ENCODE measurements around the gene FGD3.

The FGD3 gene

DNA sequence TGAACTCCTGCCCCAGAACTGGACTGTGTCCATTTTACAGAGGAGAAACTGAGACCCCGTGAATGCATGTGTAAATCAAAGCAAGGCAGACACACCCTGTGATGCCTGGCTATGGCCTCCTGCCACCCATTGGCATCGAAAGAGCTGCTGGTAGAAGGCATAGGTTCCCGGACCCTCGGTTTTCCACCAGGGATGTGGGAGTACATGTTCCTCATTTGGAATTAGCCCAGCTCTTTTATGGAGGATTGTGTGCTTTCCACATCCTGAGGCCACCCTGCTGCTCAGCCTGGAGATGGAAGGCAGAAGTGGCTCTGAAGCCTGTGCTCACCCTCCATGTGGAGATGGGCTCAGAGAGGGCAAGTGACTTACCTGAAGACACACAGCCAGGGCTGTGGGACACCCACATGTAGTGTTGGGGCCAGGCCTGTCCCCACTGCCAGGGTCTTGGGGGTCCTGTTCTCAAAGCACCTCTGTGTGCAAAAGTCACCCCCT lies 114.0 kb downstream of the FGD3 start:
- TF ChIP-seq, protein P1, sequence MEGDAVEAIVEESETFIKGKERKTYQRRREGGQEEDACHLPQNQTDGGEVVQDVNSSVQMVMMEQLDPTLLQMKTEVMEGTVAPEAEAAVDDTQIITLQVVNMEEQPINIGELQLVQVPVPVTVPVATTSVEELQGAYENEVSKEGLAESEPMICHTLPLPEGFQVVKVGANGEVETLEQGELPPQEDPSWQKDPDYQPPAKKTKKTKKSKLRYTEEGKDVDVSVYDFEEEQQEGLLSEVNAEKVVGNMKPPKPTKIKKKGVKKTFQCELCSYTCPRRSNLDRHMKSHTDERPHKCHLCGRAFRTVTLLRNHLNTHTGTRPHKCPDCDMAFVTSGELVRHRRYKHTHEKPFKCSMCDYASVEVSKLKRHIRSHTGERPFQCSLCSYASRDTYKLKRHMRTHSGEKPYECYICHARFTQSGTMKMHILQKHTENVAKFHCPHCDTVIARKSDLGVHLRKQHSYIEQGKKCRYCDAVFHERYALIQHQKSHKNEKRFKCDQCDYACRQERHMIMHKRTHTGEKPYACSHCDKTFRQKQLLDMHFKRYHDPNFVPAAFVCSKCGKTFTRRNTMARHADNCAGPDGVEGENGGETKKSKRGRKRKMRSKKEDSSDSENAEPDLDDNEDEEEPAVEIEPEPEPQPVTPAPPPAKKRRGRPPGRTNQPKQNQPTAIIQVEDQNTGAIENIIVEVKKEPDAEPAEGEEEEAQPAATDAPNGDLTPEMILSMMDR (IDR thresholded peaks at IDR 0.05; ENCODE audit: low read depth, low read length, missing control alignments): no peak
- H3K36me3 ChIP-seq (replicated peaks): no peaks in the 10 kb centered on the region
- in situ Hi-C loops (cut with HindIII; ENCODE audit: low pct_ligation_motif_present, low sequenced_read_pairs): no loop called here
- H3K27me3 ChIP-seq (replicated peaks): no peaks in the 10 kb centered on the region
- DNase-seq: no peak
- H3K27ac ChIP-seq: no peak overlapping the region
- no peak overlapping the region for H3K4me3 ChIP-seq (ENCODE audit: low read depth, low read length)

DNA sequence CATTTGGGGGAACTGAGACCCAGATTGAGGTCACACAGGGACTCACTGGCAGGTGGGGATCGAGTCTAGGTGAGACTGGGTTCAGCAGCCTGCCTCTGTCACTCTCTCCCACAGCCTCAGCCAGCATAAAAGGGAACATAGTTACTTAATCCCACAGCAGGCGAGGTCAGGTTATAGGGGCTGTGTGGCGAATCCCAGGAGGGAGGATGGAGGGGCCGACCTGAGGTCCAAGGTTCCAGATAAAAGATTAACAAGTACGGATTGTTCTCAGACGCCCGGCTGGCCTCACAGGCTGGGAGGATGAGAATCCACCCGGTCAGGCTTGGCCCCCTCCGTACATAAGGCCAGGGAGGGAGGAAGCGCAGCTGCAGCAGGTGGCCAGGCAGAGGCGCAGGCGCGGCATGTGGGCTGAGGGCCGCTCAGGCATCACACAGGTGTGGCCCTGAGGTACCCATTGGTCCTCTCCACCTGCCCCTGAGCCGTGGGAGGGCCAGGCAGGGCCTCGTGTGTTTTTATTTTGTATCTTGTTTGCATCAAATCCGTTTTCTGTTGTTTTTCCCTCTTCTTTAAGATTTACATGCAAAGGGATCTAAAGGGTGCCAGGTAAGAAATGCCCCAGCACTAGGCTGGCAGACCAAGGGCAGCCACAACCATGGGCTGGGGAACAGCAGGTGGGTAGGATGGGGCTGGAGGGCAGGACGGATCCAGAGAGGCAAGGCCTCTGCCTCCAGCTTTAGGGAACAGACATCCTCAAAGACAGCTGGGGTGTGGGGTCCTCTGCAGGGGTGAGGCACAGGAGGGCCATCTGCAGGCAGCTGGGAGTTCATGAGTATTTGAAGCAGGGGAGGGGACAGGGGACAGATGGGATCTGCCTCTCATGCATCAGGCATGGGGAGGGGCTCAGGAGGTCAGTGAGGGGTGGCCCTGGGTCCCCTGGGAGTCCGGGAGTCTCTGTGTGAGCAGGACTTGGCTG lies 114.8 kb downstream of the FGD3 start:
- Histone ChIP-seq H3K4me3 (ENCODE audit: low read depth, low read length) (no peak overlapping the region), H3K36me3 (replicated peaks) (no peaks in the 10 kb centered on the region), H3K27me3 (replicated peaks) (no peaks in the 10 kb centered on the region), H3K27ac (no peak overlapping the region)
- in situ Hi-C loops (cut with HindIII; ENCODE audit: low pct_ligation_motif_present, low sequenced_read_pairs): no loop called here
- TF ChIP-seq, protein P1 (IDR thresholded peaks at IDR 0.05; ENCODE audit: low read depth, low read length, missing control alignments): no peak
- DNase-seq: no peak

DNA sequence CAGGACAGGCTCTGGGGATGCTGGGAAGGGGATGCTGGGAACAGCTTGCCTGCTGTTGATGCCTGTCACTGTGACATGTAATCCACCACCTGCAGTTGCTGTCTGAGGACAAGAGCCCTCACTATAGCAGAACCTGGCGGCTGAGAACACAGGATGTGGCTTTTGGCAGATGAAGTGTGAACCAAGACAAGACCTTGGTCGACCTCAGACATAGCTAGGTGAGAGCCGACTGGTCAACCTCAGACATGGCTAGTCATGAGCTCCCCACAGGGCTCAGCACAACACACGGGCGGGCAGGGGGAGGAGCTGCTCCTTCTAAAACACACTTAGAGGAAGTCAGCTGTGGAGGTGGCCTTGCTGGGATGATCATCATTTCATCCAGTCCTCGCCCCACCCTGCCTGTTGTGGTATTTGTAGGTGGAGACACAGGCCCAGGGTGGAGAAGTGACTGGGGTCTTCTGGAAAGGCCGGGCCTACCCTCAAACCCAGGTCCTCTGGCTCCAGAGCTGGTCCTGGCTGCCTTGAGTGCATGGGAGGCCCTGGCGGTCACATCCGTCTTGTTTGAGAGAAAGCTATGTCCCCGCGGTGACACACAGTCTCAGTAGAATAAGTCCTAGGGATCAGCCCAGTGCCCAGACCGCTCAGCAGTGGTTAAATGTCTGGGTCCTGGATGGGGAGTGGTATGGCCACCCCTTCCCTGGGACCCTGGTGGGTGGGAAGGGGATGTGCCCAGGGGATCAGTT lies 117.2 kb downstream of the FGD3 start:
- Histone ChIP-seq H3K36me3 (replicated peaks) (no peaks in the 10 kb centered on the region), H3K27ac (no peak overlapping the region), H3K27me3 (replicated peaks) (no peaks in the 10 kb centered on the region), H3K4me3 (ENCODE audit: low read depth, low read length) (no peak overlapping the region)
- no peak for DNase-seq
- TF ChIP-seq, protein P1 (IDR thresholded peaks at IDR 0.05; ENCODE audit: low read depth, low read length, missing control alignments): no peak
- in situ Hi-C loops (cut with HindIII; ENCODE audit: low pct_ligation_motif_present, low sequenced_read_pairs): no loop called here

DNA sequence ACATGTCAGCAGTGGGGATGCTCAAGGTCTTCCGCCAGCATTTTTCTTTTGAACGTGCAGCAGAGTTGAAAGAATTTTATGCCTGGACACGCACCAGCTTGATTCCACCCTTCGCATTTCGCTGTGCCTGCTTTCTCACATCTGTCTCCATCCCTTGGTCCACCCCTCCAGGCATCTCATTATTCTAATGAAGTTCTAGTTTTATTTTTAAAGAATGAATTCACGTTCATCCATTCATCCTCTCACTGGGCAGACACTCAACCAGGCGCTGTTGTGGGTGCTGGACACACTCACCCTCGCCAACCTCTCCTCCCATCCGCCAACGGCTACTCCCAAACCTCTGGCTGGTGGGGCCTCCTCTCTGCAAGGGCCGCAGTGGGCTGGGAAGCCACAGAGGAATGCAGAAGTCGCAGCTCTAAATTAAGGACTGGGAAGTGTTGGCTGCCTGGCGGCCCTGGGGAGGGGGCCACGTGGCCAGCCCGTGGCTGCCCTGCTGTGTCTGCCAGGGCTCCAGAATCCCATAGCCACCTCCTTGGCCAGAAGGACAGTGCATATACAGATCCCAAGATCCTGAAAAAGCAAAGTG lies 117.9 kb downstream of the FGD3 start:
- in situ Hi-C loops (cut with HindIII; ENCODE audit: low pct_ligation_motif_present, low sequenced_read_pairs): no loop called here
- Histone ChIP-seq H3K36me3 (replicated peaks) (no peaks in the 10 kb centered on the region), H3K27me3 (replicated peaks) (no peaks in the 10 kb centered on the region), H3K27ac (no peak overlapping the region), H3K4me3 (ENCODE audit: low read depth, low read length) (no peak overlapping the region)
- DNase-seq: no peak
- TF ChIP-seq, protein P1 (IDR thresholded peaks at IDR 0.05; ENCODE audit: low read depth, low read length, missing control alignments): no peak

DNA sequence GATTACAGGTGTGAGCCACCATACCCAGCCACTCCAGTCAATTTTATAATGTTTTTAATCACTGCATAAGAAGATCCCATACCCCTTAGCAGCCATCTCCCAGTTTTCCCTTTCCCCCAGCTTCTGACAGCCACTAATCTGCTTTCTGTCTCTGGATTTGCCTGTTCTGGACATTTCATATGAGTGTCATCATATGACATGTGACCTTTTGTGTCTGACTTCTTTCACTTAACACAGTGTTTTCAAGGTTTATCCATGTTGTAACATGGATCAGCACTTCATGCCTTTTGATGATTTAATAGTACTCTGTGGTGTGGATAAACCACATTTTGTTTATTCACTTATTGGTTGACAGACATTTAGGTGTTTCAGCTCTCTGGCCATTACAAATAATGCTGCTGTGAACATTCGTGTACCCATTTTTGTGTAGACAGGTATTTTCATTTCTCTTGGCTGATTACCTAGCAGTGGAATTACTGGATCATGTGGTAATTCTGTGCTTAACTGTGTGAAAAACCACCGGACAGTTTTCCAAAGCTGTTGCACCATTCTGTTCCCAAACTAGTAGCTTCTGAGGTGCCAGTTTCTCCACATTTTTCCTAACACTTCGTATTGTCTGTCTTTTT lies 119.8 kb downstream of the FGD3 start:
- in situ Hi-C loops (cut with HindIII; ENCODE audit: low pct_ligation_motif_present, low sequenced_read_pairs): no loop called here
- TF ChIP-seq, protein P1 (IDR thresholded peaks at IDR 0.05; ENCODE audit: low read depth, low read length, missing control alignments): no peak
- Histone ChIP-seq H3K27me3 (replicated peaks) (no peaks in the 10 kb centered on the region), H3K4me3 (ENCODE audit: low read depth, low read length) (no peak overlapping the region), H3K36me3 (replicated peaks) (no peaks in the 10 kb centered on the region), H3K27ac (no peak overlapping the region)
- DNase-seq: no peak
